ENCODE data around the gene OTOP3.
"Not testable (repeated sequence)": the region's sequence is repeated elsewhere in the genome, so short reads cannot be mapped to it uniquely, and the experiment has no call there.

OTOP3 gene

DNA sequence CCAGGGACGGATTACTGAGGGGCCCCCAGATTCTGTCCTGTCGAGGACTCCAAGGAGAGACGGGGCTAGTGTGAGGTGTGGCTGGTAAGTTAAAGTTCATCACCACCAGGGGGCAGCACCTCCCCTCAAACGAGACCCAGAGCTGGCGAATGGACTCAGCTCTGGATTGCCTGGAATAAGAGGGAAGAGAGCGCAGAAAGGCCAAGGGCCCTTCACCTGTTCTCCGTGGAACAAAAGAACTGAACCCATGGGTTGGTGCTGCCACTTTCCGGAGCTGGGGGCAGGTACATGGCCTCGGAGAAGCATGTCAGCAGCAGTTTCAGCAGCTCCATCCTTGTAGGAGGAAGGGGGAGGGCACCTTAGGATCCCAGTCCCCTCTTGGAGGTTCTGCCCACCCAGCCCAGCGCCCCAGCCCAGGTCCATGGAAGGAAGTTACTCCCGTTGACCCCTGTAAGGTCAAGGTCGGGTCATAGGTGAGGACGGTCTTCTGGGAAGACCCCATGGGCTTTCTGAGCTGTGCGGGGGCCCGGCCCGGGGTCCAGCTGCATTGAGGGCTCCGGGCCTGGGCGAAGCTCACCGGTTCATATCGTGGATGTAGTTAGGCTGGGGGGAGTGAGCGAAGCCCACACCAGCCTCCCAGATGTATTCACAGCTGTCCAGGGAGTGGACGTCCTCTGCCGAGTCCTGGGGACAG is 26.1 kb downstream of the OTOP3 start:
- peak; percentile 83 for DNase-seq (ENCODE audit: low spot score)

GRCh38 chr17:74962622-74963394 is 27.1 kb downstream of the OTOP3 start:
- no peak for DNase-seq (ENCODE audit: low spot score)

GRCh38 chr17:74963656-74964055 is 28.0 kb downstream of the OTOP3 start:
- no peak for DNase-seq (ENCODE audit: low spot score)

DNA sequence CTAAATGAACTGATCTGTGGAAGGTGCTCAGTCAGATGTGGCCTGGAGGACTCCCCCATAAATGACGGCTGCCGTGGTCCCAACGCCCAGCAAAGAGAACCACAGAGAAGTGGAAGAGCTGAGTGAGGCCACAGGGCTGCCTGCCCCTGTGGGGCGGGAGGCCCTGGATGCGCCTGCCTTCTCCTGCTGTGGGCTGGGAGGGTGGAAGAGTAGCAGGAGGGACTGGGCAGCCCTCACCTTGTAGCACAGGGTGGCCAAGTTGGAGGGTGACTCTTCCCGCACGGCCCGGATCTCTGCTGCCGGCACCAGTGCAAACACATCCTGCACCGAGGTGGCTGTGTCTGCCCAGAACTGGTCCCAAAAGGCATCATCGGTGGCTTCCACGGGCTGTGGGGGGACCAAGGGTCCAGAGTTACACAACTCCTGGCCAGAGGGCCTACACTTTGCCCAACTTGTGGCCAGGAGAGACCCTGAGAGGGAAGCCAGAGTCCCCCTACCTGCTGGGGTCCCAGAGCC is 28.6 kb downstream of the OTOP3 start:
- DNase-seq (ENCODE audit: low spot score), result no peak

DNA sequence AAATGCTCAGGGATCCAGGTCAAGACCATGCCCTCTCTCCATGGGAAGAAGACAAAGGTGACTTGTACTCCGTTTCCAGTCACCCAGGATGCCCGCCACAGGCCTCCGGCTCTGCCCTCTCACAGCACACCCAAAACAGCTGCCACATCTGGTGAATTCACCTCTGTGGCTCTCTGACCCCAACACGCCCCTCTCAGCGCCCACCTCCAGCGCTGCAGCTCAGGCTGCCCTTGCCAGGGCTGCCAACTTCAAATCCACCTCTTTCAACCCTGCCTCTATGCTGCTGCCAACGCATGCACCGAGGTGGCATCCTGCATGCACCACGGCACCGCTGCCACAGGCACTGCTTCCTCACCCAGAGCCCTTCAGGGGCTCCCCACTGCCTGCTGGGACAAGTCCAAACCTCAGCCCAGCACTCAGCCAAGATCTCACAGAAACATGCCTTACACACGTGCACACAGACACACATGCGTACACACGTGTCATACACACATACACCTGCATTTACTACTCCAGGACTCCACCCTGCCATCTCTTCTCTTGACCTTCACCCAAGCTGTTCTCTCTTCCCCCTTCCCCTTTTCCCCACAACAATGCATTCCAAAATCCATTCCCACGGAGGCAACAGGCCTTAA is 29.4 kb downstream of the OTOP3 start:
- no peak for DNase-seq (ENCODE audit: low spot score)

DNA sequence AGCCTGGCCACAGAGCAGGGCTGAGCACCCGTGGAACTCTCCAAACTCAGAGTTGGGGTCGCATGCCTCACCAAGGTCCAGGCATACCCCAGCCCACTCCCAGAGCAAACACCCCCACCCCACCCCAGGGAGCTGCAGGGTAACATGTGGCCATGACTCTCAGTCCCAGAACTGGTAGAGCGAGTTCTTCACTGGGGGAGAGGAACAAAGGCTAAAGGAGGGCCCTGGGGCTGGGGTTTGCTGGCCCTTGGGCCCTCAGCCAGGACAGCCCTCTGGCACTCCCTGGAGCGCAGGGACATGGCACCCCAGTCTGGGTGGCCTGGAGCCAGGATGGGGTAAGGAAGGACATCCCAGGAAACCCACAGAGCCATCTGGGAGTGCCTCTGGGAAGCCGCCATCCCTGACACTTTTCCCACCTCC is 32.7 kb downstream of the OTOP3 start:
- DNase-seq (ENCODE audit: low spot score), result no peak

DNA sequence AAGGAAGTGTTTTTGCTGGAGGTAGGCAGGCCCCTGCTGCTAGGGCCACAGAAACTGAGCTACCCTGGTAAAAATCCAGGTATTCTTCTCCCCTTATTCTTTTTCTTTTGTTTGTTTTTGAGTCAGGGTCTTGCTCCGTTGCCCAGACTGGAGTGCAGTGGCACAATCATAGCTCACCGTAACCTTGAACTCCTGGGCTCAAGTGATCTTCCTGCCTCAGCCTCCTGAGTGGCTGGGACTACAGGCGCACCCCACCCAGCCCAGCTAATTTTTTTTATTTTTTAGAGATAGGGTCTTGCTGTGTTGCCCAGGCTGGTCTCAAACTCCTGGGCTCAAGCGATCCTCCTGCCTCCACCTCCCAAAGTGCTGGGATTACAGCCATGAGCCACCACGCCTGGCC is 33.8 kb downstream of the OTOP3 start:
- not testable (repeated sequence) for DNase-seq (ENCODE audit: low spot score)

DNA sequence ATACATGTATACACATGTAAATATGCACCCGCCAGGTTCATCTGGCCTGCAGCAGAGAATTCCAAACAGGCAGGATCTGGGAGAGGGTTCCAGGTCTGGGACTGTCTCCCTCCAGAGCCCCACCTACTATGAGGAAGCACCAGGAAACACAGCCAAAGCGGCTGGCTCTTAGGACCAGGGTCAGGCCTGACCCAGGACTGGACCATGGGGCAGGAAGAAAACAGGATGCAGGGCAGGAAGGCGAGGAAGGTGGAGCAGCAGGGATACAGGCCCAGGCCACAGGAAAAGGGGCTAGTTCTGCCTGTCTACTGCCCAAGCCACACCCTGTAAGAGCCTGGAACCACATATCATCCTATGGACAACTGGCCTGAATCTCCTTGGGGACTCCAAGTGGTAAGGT is 34.7 kb downstream of the OTOP3 start:
- DNase-seq (ENCODE audit: low spot score), result no peak

GRCh38 chr17:74971069-74971841 is 35.6 kb downstream of the OTOP3 start:
- DNase-seq (ENCODE audit: low spot score), result no peak

- no peak for DNase-seq (ENCODE audit: low spot score)
These were observed 36.1 kb downstream of the OTOP3 start for GRCh38 chr17:74971842-74972106.

GRCh38 chr17:74972107-74972972 is 36.6 kb downstream of the OTOP3 start, which contains the start of gene HID1:
HID1 (minus strand) TSS chr17:74972759; CDS start chr17:74972656, 103 bp downstream.
- DNase-seq (ENCODE audit: low spot score), result peak; percentile 73

GRCh38 chr17:74972973-74973328 is 37.3 kb downstream of the OTOP3 start:
- no peak for DNase-seq (ENCODE audit: low spot score)

DNA sequence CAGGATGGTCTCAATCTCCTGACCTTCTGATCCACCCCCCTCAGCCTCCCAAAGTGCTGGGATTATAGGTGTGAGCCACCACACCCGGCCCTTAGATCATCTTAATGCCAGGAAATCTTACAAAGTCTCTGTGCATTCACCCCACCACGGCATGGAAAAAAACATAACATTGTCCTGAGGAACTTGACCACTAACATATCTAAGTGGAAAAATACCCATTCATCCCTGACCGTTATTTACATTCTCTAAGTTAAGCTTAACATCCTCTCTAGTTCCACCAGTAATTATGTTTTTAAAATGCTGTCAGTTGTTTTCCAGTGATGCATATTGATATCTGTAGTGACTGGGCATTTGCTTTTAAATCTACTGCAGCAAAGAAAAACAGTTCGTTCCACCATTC is 40.2 kb downstream of the OTOP3 start:
- no peak for DNase-seq (ENCODE audit: low spot score)

DNA sequence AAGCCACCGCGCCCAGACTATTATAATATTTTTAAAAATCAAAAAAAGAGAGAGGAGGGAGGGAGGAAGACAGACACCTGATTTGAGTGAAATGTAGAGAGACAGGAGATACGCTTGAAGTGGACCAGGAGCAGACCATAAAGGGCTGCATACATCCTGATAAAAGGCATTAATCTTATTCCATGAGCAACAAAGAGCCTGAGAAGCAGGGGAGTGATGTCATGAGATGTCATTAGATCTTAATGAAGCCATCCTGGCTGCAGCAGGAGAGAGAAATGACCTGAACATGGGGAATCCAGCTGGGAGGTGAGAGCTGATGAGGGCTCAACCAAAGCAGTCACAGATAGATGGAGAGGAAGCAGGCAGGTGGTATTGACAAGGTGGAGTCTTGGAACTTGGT is 42.1 kb downstream of the OTOP3 start:
- DNase-seq (ENCODE audit: low spot score), result no peak

- no peak for DNase-seq (ENCODE audit: low spot score)
These were observed 42.5 kb downstream of the OTOP3 start for GRCh38 chr17:74978240-74978639.

- DNase-seq (ENCODE audit: low spot score), result no peak
These were observed 43.9 kb downstream of the OTOP3 start for GRCh38 chr17:74979408-74980146.

DNA sequence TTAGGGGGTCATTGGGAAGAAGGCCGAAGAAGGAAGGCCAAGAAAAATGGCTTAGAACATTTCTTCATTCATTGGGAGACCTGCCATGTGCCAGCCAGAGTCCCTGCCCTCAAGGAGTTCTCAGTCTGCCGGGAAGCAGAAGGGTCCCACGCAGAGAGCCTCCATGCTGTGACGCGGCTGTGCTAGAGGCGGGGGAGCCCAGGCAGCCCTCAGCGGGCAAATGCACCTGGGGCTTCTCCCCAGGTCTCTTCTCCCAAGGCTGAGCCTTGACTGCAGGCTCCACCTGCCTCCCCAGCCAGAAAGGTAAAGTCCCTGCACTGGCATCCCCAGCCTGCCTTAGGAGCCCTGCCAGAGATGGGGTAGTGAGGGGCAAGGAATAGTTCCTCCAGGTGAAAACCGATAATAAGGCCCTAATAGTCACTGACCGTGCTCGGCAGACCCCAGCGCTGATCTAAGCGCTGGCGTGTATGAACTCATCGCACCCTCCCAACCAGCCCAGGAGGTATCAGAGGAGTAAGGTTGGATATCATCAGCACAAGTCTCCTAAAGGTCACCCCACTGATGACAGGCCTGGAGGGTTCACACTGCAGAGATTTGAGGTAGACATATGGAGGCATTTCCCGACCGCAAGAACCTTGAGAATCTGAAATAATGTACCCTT is 45.8 kb downstream of the OTOP3 start:
- no peak for DNase-seq (ENCODE audit: low spot score)

- DNase-seq (ENCODE audit: low spot score), result peak; percentile 74
These were observed 46.4 kb downstream of the OTOP3 start for GRCh38 chr17:74981979-74982662.

- DNase-seq (ENCODE audit: low spot score), result not testable (repeated sequence)
These were observed 47.1 kb downstream of the OTOP3 start for GRCh38 chr17:74982663-74983313.

Measured in CD4-positive, alpha-beta T cell treated with Interleukin-15 for 4 hours (primary cell).